HG03095 (cell line): Measurements from ENCODE around the gene MBOAT1.
"Not testable (repeated sequence)": the region's sequence is repeated elsewhere in the genome, so short reads cannot be mapped to it uniquely, and the experiment has no call there.

Experiments used
- ATAC-seq: cut with Tn5 transposase; IDR thresholded peaks from one replicate; pipeline ENCODE4 v1.9.1; 2021; ENCODE audit warnings: moderate library complexity; ENCODE audit not compliant: unreplicated experiment

Gene MBOAT1

DNA sequence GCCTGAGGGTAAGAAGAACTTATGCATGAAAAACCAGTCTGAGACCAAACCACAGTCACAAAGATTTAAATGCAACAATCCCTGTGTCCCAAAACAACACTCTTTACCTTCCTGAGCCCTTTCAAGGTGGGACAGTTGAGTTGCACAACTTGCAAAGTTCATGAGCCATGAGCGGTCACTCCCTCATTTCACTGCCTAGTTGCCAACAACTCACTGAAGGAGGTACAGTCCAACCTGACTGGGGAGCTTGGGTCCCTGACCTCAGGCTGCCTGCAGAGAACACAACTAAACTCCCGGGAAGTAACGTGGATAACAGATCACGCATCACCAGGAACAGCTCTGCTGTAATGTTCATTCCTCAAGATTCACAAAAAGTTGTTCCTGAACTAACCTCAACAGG is 69.4 kb downstream of the MBOAT1 start:
- no peak for ATAC-seq

DNA sequence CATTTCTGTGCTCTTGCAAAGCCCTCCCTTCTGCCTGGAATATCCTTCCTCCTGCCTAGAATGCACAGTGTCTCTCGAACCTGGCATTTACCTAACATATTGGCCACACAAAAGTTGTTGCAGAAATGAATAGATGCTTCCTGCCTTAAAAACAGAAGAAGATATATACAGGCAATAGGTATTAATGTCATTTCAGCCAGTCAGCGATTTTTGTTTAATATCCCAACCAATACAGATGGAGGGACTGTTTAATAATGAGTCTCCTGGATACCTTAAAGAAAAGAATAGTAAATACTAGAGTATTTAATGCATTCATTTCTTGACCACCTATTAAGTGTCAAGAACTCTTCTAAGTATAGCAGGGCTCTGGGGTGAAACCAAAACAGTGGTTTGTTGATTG is 70.3 kb downstream of the MBOAT1 start:
- no peak for ATAC-seq

DNA sequence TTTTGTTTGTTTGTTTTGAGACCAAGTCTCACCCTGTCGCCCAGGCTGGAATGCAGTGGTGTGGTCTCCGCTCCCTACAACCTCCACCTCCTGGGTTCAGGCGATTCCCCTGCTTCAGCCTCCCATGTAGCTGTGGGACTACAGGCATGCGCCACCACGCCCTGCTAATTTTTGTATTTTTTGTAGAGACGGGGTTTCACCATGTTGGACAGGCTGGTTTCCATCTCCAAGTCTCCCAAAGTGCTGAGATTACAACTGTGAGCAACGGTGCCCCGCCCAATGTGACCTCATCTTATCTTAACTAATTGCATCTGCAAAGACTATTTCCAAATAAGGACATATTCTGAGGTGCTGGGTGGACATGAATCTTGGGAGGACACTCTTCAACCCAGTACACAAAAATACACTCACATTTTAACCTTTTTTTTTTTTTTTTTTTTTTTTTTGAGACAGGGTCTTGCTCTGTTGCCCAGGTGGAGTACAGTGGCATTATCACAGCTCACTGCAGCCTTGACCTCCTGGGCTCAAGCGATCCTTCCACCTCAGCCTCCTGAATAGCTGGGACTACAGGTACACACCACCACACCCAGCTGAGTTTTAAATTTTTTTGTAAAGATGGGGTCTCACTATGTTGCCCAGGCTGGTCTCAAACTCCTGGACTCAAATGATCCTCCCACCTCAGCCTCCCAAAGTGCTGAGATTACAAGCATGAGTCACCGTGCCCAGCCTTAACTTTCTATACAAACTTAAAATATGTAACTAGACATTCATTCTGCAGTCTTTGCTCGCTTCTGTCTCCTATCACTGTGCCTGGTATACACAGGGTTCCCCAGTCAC is 72.9 kb downstream of the MBOAT1 start:
- not testable (repeated sequence) for ATAC-seq

DNA sequence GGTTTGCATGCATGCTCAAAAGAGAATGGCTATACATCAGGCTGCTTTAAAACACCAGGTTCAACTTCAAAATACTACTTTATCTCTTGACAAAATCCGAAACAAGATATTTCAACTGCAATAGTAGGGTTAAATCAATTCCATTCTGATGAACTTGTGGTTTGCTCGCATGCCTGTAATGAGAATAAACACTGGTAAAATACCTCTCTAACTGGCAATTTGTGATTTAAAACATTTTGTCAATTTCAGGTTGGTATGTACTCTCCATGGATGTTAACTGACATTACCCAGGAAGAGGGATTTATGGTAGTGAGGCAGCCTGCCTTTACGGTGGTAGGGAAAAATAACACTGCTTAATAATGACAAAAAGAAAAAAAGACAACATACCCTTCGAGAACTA is 74.4 kb downstream of the MBOAT1 start:
- ATAC-seq: no peak

DNA sequence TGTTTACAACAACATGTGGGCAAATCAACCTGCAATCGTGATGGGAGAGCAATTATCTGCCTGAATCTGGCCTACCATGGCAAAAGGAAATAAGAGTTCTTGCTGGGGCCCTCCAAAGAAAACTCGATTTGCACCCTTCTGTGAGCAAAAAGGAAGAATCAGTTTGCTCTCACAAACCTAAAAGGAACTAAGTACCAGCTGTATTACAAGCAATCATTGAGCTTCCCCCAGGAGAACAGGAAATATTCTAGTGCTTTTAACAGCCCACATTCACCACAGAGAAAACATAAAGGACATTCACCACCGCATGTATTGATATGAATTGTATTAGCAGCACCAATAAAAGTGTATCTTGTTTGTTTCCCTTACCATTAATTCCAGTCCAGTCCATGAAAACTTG is 75.0 kb downstream of the MBOAT1 start:
- ATAC-seq: no peak

DNA sequence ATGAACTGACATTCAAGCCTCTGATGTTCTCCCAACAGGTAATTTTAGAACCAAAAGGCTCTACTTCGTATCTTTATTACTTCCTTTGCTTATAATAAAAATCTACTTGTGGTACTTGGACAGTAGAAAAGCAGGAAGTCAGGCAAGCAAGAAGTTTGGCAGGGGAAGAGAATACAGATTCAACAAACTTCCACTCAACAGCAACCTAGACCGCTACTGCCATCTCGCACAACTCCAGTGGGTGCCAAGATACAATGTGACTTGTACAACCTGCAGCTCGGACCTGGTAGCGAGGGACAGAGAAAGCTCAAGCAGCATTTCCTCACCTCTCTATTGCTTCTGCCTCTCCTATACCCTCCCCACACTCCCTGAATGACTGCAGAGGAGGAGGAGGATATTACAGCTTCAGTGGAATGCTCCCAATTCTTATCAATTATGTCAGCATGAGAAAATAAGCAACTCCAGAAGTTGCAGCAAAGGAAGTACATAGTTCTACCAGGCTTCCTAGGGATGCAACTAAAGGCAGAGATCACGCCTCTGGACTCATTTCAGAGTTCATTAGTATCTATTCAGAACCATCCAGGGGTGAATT is 76.5 kb downstream of the MBOAT1 start:
- no peak for ATAC-seq

DNA sequence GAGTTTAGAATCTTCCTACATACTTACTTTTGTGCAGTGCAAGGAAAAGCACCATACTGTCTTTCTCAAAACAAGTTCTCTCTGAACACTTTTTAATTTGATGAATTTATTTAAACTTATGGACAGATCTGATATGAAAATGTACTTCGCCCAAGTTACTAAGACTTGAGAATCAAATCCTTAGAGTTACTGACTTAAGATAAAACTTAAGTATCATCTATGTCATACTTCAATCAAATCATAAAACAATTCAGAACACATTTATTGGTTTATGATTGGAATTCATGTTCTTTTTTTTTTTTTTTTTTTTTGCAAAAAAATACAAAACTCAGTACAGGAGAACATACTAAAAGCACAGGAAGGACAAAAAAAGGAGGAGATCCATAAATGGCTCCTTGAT is 77.7 kb downstream of the MBOAT1 start:
- no peak for ATAC-seq

DNA sequence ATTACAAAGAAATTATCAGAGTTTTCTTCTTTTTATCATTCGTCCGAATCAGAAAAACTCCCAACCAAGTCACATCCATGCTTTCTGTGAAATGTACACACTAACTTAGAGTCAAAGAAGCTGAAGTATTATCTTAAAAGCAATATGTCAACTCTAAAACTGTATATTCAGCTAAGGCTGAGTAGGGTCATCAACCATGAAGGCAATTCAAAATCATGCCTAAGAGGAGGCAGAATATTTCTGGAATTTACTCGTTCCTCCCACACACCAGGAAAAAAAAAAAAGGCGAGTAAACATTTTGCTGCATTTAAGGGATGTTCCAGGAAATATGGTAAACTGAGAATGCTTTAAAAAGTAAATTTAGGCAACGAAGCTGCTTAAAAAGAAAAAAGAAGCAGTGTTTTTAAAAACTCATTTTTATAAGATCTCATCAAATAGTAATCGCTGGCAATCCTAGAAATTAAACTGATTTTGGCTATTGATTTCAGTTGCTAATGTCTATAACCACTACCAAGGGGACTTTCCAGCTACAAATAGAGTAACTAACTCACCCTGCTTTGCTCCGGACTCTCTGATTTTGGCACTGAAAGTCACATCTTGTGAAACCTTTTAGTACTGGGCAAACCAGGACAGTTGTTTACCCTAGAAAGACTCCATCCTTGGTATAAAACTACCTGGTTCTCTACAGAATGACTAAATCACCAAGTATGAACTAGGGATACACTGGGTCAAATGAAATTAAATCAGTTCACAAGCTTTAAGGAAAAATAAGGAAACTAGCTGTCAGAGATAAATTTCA is 82.8 kb downstream of the MBOAT1 start:
- no peak for ATAC-seq

DNA sequence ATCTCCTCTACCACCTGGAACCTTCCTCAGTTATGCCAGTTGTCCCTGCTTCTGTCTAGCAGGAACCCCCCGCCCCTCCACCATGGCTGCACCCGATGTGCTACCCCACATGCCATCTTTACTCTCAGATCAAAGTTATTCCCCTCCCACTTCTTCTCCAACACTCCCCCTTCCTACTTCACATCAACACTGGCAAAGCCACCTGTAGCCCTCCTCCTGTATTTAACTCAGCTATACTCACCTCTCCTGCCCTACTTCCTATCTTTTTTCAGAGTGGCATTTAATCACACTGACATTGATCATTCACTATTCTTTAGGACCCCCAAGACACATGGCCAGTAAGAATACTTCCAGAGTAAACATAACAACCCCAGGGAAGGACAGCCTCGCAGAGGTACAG is 84.3 kb downstream of the MBOAT1 start:
- ATAC-seq: no peak

DNA sequence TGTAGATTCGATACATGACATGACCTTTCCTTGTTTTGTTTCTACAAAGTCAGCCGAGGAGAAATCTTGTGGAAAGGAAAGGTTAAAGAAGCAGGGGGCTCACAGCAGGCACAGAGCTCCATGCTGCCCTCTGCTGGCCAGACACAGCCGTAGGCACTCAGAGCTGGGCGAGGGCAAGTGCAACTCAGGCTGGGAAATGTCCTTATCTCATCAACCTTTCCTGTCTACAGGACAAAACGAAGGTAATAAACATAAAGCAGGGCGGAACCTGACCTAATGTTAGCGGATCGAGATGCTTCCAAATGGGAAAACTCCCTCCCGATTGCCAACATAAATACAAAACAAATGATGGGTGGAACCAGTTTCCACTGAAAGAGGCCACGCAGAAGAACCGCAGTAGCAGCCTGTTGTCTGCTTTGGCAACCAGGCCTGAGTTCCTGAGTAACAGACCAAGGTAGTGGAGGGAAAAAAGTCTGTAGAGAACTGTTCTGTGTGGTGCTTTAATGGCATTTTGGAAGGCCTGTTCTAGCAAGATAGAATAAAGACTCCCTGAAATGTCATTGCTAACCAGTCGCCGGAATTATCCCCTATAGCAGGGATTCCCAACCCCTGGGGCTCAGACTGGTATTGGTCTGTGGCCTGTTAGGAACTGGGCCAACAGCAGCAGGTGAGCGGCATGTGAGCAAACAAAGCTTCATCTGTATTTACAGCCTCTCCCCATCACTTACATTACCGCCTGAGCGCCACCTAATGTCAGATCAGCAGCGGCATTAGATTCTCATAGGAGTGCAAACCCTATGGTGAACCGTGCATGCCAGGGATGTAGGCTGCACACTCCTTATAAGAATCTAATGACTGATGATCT is 85.2 kb downstream of the MBOAT1 start:
- ATAC-seq: peak; percentile 89

DNA sequence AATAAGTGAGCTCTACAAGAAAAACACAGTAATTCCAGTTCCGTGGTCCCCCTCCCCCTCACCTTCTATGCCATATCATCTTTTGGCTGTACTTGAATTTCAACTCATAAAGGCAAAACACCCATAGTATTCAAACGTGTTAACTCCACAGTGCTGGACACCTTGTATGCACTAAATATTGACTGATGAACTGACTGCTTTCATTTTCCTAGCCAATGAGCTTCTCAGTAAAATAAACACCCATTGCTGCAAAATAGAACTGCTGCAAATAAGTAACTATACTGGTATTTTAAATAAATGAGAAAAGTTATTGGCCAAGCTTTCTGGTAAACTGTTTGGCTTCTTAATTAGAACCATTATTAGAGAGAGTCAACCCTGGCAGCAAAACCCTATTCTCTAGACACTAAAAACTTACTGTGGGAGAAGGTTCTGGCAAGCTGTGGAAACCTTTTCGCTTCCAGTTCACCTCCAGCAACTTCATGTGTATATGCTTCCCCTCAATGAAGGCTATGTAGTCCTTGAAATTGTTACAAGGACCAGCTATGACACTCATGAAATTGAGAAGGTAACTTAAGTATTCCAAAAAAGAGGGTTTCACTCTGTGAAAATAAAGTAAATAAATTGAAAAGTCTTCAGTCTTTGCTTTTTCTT is 86.0 kb downstream of the MBOAT1 start:
- no peak for ATAC-seq

DNA sequence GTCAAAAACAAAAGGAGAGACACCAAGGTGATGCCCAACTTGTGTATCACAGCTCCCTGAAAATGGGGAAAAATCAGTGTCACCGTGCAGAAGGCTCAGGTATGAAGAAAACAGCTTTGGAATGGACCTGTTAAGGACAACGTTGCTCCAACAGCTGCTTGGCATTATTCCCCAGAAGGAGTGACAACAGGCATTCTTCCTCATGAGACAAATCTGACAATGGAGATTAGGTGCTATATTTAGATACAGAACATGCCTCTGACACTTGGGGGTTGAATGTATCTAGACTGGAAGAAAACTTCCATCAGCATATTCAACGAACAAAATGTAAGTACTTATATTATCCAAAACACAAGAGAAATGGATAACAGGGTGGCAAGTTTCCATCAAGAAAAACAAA is 87.7 kb downstream of the MBOAT1 start:
- ATAC-seq: no peak

DNA sequence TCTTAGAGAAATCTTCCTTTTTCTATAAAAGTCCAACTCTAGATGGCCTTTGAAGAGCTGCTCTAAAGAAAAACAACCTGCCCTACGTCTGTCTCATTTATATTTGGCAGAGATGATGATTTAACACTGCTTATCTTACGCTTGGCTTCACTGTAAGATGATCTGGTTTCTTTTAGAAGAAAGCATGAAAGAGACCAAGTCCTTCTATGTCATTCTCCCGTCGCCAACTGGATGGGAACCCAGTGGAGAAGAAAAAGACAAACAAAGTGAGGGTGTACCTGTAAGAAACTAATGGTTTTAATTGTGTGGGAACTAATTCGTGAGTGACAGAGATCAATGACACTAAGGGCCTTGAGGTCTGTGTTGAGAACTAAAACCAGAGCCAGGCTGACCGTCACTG is 92.8 kb downstream of the MBOAT1 start:
- no peak for ATAC-seq

DNA sequence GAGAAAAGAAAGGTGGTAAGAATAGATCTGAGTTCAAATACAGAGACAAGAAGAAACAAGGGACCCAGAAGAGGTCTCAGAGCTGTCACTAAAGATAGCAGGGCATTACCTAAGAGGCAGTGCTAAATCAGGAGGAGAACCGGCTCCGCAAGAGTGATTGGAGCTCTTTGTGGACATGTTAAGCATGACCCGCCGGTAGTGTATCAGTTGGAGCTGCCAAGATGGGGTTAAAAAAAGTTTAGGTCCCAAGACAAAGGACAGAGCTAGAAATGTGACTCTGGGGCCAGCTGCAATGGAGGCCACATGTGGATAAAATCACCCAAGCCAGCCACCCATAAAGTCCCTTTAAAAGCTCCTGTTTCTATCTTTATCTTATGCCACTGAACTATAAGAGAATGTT is 93.4 kb downstream of the MBOAT1 start:
- no peak for ATAC-seq

DNA sequence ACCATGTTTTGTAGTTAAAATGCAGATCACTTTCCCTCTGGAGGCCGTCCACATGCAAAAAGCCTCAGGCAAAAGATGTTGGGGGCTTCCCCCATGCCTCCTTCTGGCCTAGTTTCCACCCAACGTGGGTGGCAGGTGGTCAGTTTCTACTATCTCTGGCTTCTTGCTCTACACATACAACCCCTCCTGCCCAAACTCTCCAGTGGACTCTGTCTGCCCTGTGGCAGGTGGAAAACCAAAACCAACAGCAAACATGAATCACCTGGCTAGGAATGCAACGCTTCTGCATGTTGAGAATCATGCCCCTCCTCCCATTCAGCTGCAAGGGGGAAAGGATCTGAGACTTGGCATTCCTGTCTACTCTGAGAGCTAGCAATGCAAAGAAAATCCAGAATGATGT is 94.8 kb downstream of the MBOAT1 start:
- peak; percentile 88 for ATAC-seq

DNA sequence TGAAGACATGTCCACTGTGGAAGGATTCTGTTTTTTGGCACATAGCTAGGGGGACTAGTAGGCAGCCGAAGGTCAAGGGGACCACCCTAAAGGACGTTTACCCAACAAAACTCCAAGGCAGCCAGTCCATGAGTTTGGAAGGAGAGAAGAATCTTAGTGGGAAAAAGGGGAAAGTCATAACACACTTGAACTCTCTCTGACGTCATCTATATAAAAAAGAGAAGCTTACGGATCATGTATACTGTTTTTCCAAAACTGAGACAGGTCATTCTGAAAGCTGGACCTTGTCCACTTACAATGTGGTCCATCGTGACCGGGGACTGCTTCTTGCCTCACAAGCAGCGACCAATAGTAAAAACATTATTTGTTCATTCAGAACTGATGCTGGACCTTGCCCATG is 95.5 kb downstream of the MBOAT1 start:
- ATAC-seq: no peak

DNA sequence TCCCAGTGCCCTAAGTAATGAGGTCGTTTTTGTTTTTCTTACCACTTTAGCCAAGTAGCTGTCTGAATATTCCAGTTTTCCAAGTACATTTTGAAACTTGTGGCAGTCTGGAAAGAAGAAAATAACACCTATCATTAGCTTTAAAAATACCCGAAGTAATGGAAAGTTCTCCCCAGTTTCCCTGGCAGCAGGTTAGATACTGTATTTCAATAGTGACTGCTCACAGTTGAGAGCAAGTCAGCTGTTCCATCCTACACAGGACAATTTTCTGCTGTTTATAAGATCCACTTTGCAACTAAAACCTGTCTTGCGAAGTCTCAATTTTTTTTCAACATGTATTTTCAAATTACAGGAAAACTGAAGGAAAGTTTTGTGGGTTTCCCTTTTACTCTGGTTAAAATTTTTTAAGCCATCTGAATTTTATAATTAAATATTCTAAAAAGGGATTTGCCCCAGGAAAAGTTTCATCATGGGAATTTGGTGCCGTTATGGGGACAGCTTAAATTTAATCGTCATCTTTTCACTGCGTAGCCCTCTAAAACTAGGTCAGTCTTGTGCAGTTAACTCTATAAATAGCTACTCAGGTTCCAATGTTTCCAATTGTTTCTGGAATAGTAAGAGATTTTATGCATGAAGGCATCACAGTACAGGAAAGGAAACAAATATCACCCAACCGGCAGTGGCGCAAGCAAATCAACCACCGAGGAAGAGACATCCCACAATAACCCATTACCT is 96.9 kb downstream of the MBOAT1 start:
- ATAC-seq: no peak

DNA sequence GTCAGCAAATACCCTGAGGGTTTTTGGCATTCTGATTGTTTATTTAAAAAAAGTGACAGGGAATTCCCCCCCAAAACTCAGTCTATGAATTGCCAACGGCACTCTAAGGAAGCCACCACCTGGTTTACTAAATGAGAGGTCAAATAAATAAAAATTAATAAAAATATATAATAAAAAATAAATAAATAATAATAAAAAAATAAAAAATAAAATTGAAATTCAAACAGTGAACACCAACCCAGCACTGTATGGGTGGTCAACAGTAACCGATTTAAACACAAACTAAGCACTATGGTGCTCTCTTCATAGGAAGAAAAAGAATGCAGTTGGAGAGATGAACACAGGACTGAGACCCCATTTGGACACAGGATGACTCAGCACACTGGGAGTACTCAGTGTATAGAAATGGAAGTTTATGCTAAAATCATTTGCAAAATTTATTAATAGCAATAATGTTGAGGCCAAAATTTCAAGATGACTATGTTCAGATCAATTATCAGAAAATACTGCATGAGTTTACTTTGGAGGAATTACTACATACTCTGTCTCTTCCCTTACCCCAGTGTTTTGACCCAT is 98.5 kb downstream of the MBOAT1 start:
- no peak for ATAC-seq

DNA sequence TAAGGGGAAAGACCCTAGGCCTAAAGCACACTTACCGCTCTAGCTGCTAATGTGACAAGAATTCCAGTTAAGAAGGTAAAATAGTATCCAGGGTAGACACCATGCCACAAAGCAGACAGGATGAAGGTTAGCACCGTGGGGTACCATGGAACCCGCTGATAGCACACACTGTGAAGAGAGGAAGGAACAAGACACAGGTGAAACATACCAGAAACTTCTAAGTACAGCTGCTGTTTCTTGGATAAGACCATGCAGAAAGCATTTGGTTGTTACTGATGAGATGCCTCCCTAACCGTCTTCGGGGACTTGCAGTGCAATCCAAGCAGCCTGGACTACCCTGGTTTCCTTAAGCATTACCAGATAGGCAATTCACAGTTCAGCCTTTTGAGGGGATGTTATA is 99.4 kb downstream of the MBOAT1 start:
- ATAC-seq: no peak
